HuH-7.5 (cell line): ENCODE results near the gene MTA3.
A peak's percentile ranks its signal among the peaks of the same experiment; 100 is the strongest.

Experiments used
- DNase-seq: peaks from one replicate; pipeline ENCODE4 v3.0.0; 2011; ENCODE audit warnings: low spot score

MTA3 gene

GRCh38 chr2:42787424-42787787 lies 219.0 kb downstream of the MTA3 start:
- DNase-seq = no peak

GRCh38 chr2:42787788-42788477 lies 219.5 kb downstream of the MTA3 start:
- no peak for DNase-seq

- no peak for DNase-seq
Observed at GRCh38 chr2:42788478-42788793, 220.0 kb downstream of the MTA3 start.

GRCh38 chr2:42788882-42789281 lies 220.4 kb downstream of the MTA3 start:
- DNase-seq = no peak

- DNase-seq = no peak
Observed at GRCh38 chr2:42789751-42790150, 221.3 kb downstream of the MTA3 start.

- DNase-seq = no peak
Observed at GRCh38 chr2:42791606-42792005, 223.2 kb downstream of the MTA3 start.

- DNase-seq = no peak
Observed at GRCh38 chr2:42792087-42792582, 223.7 kb downstream of the MTA3 start.

GRCh38 chr2:42792583-42793333 lies 224.3 kb downstream of the MTA3 start, which contains the start of gene HAAO:
Gene HAAO, minus strand, starts transcription at chr2:42792583. Its CDS starts 47 bp downstream, at chr2:42792536.
- DNase-seq = peak; percentile 80

- peak; percentile 36 for DNase-seq
Observed at GRCh38 chr2:42793334-42794270, 225.2 kb downstream of the MTA3 start.

GRCh38 chr2:42794271-42795046 lies 226.0 kb downstream of the MTA3 start:
- peak; percentile 79 for DNase-seq

GRCh38 chr2:42795275-42795674 lies 226.8 kb downstream of the MTA3 start:
- no peak for DNase-seq

GRCh38 chr2:42795841-42796301 lies 227.4 kb downstream of the MTA3 start:
- no peak for DNase-seq

GRCh38 chr2:42796427-42797248 lies 228.2 kb downstream of the MTA3 start:
- no peak for DNase-seq

- no peak for DNase-seq
Observed at GRCh38 chr2:42797281-42797680, 228.8 kb downstream of the MTA3 start.

GRCh38 chr2:42799881-42800280 lies 231.4 kb downstream of the MTA3 start:
- no peak for DNase-seq

GRCh38 chr2:42800461-42800962 lies 232.1 kb downstream of the MTA3 start:
- no peak for DNase-seq

GRCh38 chr2:42800981-42801380 lies 232.5 kb downstream of the MTA3 start:
- no peak for DNase-seq

GRCh38 chr2:42801381-42801780 lies 232.9 kb downstream of the MTA3 start:
- no peak for DNase-seq

GRCh38 chr2:42802150-42802549 lies 233.7 kb downstream of the MTA3 start:
- no peak for DNase-seq

GRCh38 chr2:42804338-42804737 lies 235.9 kb downstream of the MTA3 start:
- DNase-seq = no peak
